A549 (cell line): ENCODE results near the gene BOLA3. TPM values are rescaled to one million over a fixed set of nuclear protein-coding genes. Genes with fewer than 3 reads are reported as not detected.

Experiments
- ATAC-seq, 2 experiments: fragments of 200-7000 bp in 1 of 2; fragments of >200 bp in 1 of 2; cut with Nextera tagmentation in 1 of 2; cut with Tn5 transposase in 1 of 2; 3 replicates each; pipeline versions ENCODE4 v1.8.0 to v1.9.1; 2018 to 2020; ENCODE audit warnings: mild to moderate bottlenecking in 1 of 2, moderate library complexity in 1 of 2
- CTCF ChIA-PET: fragments of 300-600 bp; sonication (Branson Sonifier 250); formaldehyde crosslinking; extraction: SDS; loops from one replicate; lab custom pipeline; 2021; ENCODE audit warnings: antibody characterized with exemption, inconsistent platforms; lab: Yijun Ruan, JAX
- POLR2A ChIA-PET: fragments of 350-600 bp; formaldehyde crosslinking; extraction: SDS; loops from one replicate; lab custom pipeline; 2021; ENCODE audit warnings: antibody characterized with exemption, inconsistent platforms; lab: Yijun Ruan, JAX
- DNase-seq, 2 experiments: peaks; one replicate each; pipeline versions ENCODE4 v3.0.0 to v3.0.0-alpha.2; 2011 to 2016; ENCODE audit warnings: low read depth in 1 of 2, low spot score in 1 of 2
- FAIRE-seq: peaks from 2 replicates; lab custom pipeline; 2011; peaks lifted over from hg19 to GRCh38; lab: Jason Lieb, UNC
- H3K27ac ChIP-seq, 2 experiments: fragments of >200 bp; sonication (Bioruptor Twin); formaldehyde crosslinking; 3 replicates each; pipeline ENCODE4 v1.5.1; 2016 to 2017
- H3K4me1 ChIP-seq: fragments of >200 bp; sonication (Bioruptor Twin); formaldehyde crosslinking; 3 replicates; pipeline ENCODE4 v1.6.1; 2016
- H3K4me2 ChIP-seq: fragments of >200 bp; sonication (Bioruptor Twin); formaldehyde crosslinking; 3 replicates; pipeline ENCODE4 v1.6.1; 2016
- H3K4me3 ChIP-seq: fragments of >200 bp; sonication (Bioruptor Twin); formaldehyde crosslinking; 3 replicates; pipeline ENCODE4 v1.5.1; 2016
- H3K9me3 ChIP-seq: fragments of >200 bp; sonication (Bioruptor Twin); formaldehyde crosslinking; 3 replicates; pipeline ENCODE4 v1.6.1; 2016
- ATOH8 ChIP-seq: fragments of 250-450 bp; sonication (Bioruptor Pico); IDR thresholded peaks from 2 replicates; pipeline ENCODE4 v1.5.0; 2020; ENCODE audit warnings: low read depth, mild to moderate bottlenecking, moderate library complexity
- BCL3 ChIP-seq: fragments of >200 bp; sonication (Bioruptor Twin); formaldehyde crosslinking; IDR thresholded peaks from 3 replicates; pipeline ENCODE4 v1.6.1; 2016
- CBX2 ChIP-seq: fragments of 200-600 bp; sonication (generic); IDR thresholded peaks from 2 replicates; pipeline ENCODE4 v1.6.1; 2016; ENCODE audit warnings: low read depth, mild to moderate bottlenecking, borderline replicate concordance
- CTCF ChIP-seq: fragments of >200 bp; sonication (Bioruptor Twin); formaldehyde crosslinking; IDR thresholded peaks from 3 replicates; pipeline ENCODE4 v1.5.1; 2016
- E2F6 ChIP-seq: IDR thresholded peaks from 2 replicates; pipeline ENCODE4 v1.6.1; 2012; ENCODE audit warnings: low read depth, borderline replicate concordance
- ELK1 ChIP-seq: fragments of 150-350 bp; IDR thresholded peaks from 2 replicates; pipeline ENCODE4 v1.6.1; 2014; ENCODE audit warnings: low read depth, mild to moderate bottlenecking, low read length
- EP300 ChIP-seq, 2 experiments: fragments of >200 bp; sonication (Bioruptor Twin); formaldehyde crosslinking; IDR thresholded peaks; 2 replicates in 1 of 2; 3 replicates in 1 of 2; pipeline ENCODE4 v1.6.1; 2016 to 2017
- FOSL2 ChIP-seq, 2 experiments: fragments of 450-650 bp in 1 of 2; fragments of >200 bp in 1 of 2; sonication (Bioruptor Twin) in 1 of 2; formaldehyde crosslinking; IDR thresholded peaks; 2 replicates each; pipeline versions ENCODE4 v1.5.0 to v1.6.1; 2016 to 2020; ENCODE audit warnings: mild to moderate bottlenecking in 1 of 2, moderate library complexity in 1 of 2
- FOXS1 ChIP-seq: fragments of 250-450 bp; sonication (Bioruptor Pico); IDR thresholded peaks from 2 replicates; pipeline ENCODE4 v1.5.0; 2020; ENCODE audit warnings: mild to moderate bottlenecking, moderate library complexity
- GATA3 ChIP-seq: IDR thresholded peaks from 2 replicates; pipeline ENCODE4 v1.6.1; 2012; ENCODE audit warnings: borderline replicate concordance
- HDAC2 ChIP-seq: fragments of 200-600 bp; sonication (generic); IDR thresholded peaks from 2 replicates; pipeline ENCODE4 v1.6.1; 2016
- HMGXB4 ChIP-seq: fragments of 250-450 bp; sonication (Bioruptor Pico); IDR thresholded peaks from 2 replicates; pipeline ENCODE4 v1.5.0; 2021; ENCODE audit warnings: mild to moderate bottlenecking, moderate library complexity, borderline replicate concordance
- HOXB13 ChIP-seq: fragments of 250-450 bp; sonication (Bioruptor Pico); IDR thresholded peaks from 2 replicates; pipeline ENCODE4 v1.5.0; 2020; ENCODE audit warnings: low read depth, mild to moderate bottlenecking, moderate library complexity
- HOXB5 ChIP-seq: fragments of 250-450 bp; sonication (Bioruptor Pico); IDR thresholded peaks from 2 replicates; pipeline ENCODE4 v1.5.0; 2020; ENCODE audit warnings: mild to moderate bottlenecking, moderate library complexity
- JUN ChIP-seq, 2 experiments: fragments of >200 bp; sonication (Bioruptor Twin); formaldehyde crosslinking; IDR thresholded peaks; 2 replicates in 1 of 2; 3 replicates in 1 of 2; pipeline ENCODE4 v1.6.1; 2016 to 2017
- MYC ChIP-seq: IDR thresholded peaks from 2 replicates; pipeline ENCODE4 v1.6.1; 2012; ENCODE audit warnings: mild to moderate bottlenecking, inconsistent platforms, low read length, improper control_type of control experiment, borderline replicate concordance
- PHF8 ChIP-seq: fragments of 200-600 bp; sonication (generic); IDR thresholded peaks from 2 replicates; pipeline ENCODE4 v1.6.1; 2016; ENCODE audit warnings: low read depth, mild to moderate bottlenecking, antibody characterized with exemption, moderate library complexity, borderline replicate concordance
- POLR2AphosphoS2 ChIP-seq: conservative IDR thresholded peaks from 2 replicates; pipeline ENCODE4 v1.6.1; 2012; ENCODE audit warnings: low read length, improper control_type of control experiment, inconsistent platforms
- RARB ChIP-seq: fragments of 250-450 bp; sonication (Bioruptor Pico); IDR thresholded peaks from 2 replicates; pipeline ENCODE4 v1.8.0; 2021; ENCODE audit warnings: mild to moderate bottlenecking, moderate library complexity
- REST ChIP-seq: fragments of 200-600 bp; sonication (generic); IDR thresholded peaks from 2 replicates; pipeline ENCODE4 v1.6.1; 2016; ENCODE audit warnings: antibody characterized with exemption, mild to moderate bottlenecking, moderate library complexity
- RFX5 ChIP-seq: fragments of 450-650 bp; IDR thresholded peaks from 2 replicates; pipeline ENCODE4 v1.7.1; 2014; ENCODE audit warnings: antibody characterized with exemption, mild to moderate bottlenecking, moderate library complexity
- RNF2 ChIP-seq: fragments of 200-600 bp; sonication (generic); IDR thresholded peaks from 2 replicates; pipeline ENCODE4 v1.6.1; 2016; ENCODE audit warnings: low read depth, mild to moderate bottlenecking, antibody characterized with exemption, moderate library complexity, borderline replicate concordance
- SMC3 ChIP-seq: fragments of >200 bp; sonication (Bioruptor Twin); formaldehyde crosslinking; IDR thresholded peaks from 3 replicates; pipeline ENCODE4 v1.6.1; 2018; ENCODE audit warnings: inconsistent platforms
- SREBF2 ChIP-seq: fragments of 450-650 bp; IDR thresholded peaks from 2 replicates; pipeline ENCODE4 v1.6.1; 2014; ENCODE audit warnings: mild to moderate bottlenecking, moderate library complexity
- TP53 ChIP-seq: fragments of 250-450 bp; sonication (Bioruptor Pico); IDR thresholded peaks from 2 replicates; pipeline ENCODE4 v1.5.0; 2021; ENCODE audit warnings: mild to moderate bottlenecking, moderate library complexity
- ZC3H11A ChIP-seq: fragments of 450-650 bp; IDR thresholded peaks from 2 replicates; pipeline ENCODE4 v1.6.1; 2014; ENCODE audit warnings: antibody characterized with exemption, mild to moderate bottlenecking
- WGBS: methylation state at CpG from one replicate; pipeline ENCODE4 v1.1.6; 2017; ENCODE audit errors: missing lambda C conversion rate; 5-methylcytosine and 5-hydroxymethylcytosine counted together
- polyA plus RNA-seq, 4 experiments: library from polyadenylated mRNA; depleted of rRNA in 3 of 4; stranded (reverse); fragments of >200 nt; fragmentation: RNase III in 1 of 4; extraction: RNeasy Plus Mini Kit Qiagen cat#74134 plus additional on column Dnase treatment in 1 of 4; gene quantifications; 2 replicates in 3 of 4; 3 replicates in 1 of 4; pipeline ENCODE4 v1.2.3, GENCODE V29; 2011 to 2017

The BOLA3 gene
- polyA plus RNA-seq, 2 of the 4 experiments (the other 2 are of a cell fraction) = 136 to 139 TPM

- peak; percentile 84 to 92 for DNase-seq
- no peak for FAIRE-seq
- peaks cover 12% of the 10 kb centered on the region; the same call in 1 of the 3 replicates for H3K9me3 ChIP-seq
- peak; percentile 97 to 98 for ATAC-seq
- POLR2A ChIA-PET = interaction anchor here (0.6 to 1.5 kb wide), 12 partner anchors 16 to 735 kb away, joined by 3 to 6 read pairs (median 4); partner anchors contain the start of genes ALMS1, MOB1A, MTHFD2 and STAMBP
- 51% methylated on average over 38 of the region's 59 CpGs for WGBS
- CTCF ChIA-PET = interaction anchor here (0.8 to 2.0 kb wide), 15 partner anchors 9 to 296 kb away, joined by 3 to 15 read pairs (median 4); partner anchors contain the start of gene BOLA3
- H3K27ac ChIP-seq = peak overlapping the region; percentile 89 to 91
- H3K4me2 ChIP-seq = peak overlapping the region; percentile 55
- peak overlapping the region; percentile 53 for H3K4me3 ChIP-seq
- no peaks in the 10 kb centered on the region for H3K4me1 ChIP-seq
- TF ChIP-seq SMC3 = peak; percentile 35; the same call in 2 of the 3 replicates
- TF ChIP-seq HOXB5 = peak; percentile 76
- peak; percentile 69 for TF ChIP-seq CTCF
- no peak for TF ChIP-seq FOSL2 (IDR thresholded peaks at IDR 0.05)
- TF ChIP-seq FOSL2 (CRISPR knock-in tag; IDR thresholded peaks at IDR 0.05) = no peak
- no peak for TF ChIP-seq SREBF2
- TF ChIP-seq MYC = no peak
- no peak for TF ChIP-seq RARB (CRISPR knock-in tag)
- peak; percentile 78; the same call in 1 of the 2 replicates for TF ChIP-seq E2F6
- TF ChIP-seq GATA3 = no peak; the same call in 1 of the 2 replicates
- no peak for TF ChIP-seq EP300 (IDR thresholded peaks at IDR 0.05)
- TF ChIP-seq ZC3H11A = no peak
- TF ChIP-seq CBX2 = no peak
- TF ChIP-seq ATOH8 = no peak
- TF ChIP-seq HDAC2 = no peak
- TF ChIP-seq PHF8 = peak; percentile 97
- TF ChIP-seq JUN (IDR thresholded peaks at IDR 0.05) = peak; percentile 61 to 79; a peak in 4 of 5 replicates
- no peak for TF ChIP-seq FOXS1
- TF ChIP-seq ELK1 = no peak
- TF ChIP-seq RFX5 = no peak
- peak; percentile 91; the same call in 1 of the 2 replicates for TF ChIP-seq HMGXB4 (CRISPR knock-in tag)
- no peak for TF ChIP-seq REST
- no peak for TF ChIP-seq RNF2
- no peak for TF ChIP-seq TP53
- peak; percentile 92 for TF ChIP-seq HOXB13
- TF ChIP-seq POLR2AphosphoS2 = no peak
- no peak for TF ChIP-seq BCL3
These were observed 27.5 kb downstream of the BOLA3 start for GRCh38 chr2:74119912-74120825.
